ENCODE data around the gene RASGRF1.

DNA sequence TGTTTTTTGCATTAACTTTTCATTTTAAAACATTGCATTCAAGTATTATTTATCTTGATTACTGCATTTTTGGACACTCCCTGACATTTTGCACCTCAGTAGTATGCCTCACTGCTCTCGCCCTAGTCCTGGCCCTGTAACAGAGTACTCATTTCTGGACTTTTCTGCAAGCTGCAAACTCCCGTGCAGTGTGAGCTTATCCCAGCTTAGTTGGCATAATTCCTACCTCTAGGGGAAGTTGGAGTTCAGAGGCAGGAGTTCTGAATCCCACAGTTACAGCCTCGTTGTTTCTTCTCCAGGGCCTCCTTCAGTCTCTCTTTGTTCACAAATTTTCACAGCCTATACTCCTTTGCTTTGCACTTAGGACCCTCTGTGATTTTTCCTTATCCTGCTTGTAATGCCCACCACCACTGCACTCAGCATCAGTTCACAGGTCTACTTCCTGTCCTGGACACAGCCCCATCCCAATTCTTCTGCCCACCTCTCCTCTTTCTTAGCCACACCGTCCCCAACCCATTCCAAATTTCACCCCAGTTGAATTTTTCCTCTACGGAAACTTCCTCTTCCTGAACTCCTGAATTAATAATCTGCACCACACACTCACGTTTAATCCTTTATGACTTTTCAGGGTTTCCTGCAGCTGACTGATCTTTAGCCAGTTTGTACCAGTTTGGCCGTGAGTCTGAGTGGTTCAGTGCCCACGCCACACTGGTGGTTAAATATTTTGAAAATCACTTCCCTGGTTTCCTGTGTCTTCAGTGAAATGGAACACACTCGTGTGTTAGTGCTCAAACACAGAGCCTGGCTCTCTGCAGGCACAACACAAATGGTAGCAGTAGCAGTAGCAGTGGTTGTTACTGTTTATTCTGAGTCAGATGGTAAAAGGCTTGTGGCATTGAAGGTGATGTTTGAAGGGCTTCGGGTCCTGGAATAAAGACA lies 139.4 kb downstream of the RASGRF1 start:
- TF ChIP-seq, protein P1, sequence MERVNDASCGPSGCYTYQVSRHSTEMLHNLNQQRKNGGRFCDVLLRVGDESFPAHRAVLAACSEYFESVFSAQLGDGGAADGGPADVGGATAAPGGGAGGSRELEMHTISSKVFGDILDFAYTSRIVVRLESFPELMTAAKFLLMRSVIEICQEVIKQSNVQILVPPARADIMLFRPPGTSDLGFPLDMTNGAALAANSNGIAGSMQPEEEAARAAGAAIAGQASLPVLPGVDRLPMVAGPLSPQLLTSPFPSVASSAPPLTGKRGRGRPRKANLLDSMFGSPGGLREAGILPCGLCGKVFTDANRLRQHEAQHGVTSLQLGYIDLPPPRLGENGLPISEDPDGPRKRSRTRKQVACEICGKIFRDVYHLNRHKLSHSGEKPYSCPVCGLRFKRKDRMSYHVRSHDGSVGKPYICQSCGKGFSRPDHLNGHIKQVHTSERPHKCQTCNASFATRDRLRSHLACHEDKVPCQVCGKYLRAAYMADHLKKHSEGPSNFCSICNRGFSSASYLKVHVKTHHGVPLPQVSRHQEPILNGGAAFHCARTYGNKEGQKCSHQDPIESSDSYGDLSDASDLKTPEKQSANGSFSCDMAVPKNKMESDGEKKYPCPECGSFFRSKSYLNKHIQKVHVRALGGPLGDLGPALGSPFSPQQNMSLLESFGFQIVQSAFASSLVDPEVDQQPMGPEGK (CRISPR knock-in tag; IDR thresholded peaks at IDR 0.05; ENCODE audit: borderline replicate concordance): no peak
- no peak for TF ChIP-seq BACH2 (CRISPR knock-in tag; IDR thresholded peaks at IDR 0.05; ENCODE audit: borderline replicate concordance)
- TF ChIP-seq, protein P2, sequence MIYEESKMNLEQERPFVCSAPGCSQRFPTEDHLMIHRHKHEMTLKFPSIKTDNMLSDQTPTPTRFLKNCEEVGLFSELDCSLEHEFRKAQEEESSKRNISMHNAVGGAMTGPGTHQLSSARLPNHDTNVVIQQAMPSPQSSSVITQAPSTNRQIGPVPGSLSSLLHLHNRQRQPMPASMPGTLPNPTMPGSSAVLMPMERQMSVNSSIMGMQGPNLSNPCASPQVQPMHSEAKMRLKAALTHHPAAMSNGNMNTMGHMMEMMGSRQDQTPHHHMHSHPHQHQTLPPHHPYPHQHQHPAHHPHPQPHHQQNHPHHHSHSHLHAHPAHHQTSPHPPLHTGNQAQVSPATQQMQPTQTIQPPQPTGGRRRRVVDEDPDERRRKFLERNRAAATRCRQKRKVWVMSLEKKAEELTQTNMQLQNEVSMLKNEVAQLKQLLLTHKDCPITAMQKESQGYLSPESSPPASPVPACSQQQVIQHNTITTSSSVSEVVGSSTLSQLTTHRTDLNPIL (CRISPR knock-in tag; IDR thresholded peaks at IDR 0.05; ENCODE audit: low read depth): no peak

Measured in SK-N-SH treated with all-trans-retinoic acid at 6 μM for 48 hours (cell line).